Renal pelvis (tissue), 12 donors: Measurements from ENCODE around the gene TPCN2. TPM values are rescaled to one million over a fixed set of nuclear protein-coding genes. Genes with fewer than 3 reads are reported as not detected.
A peak's percentile ranks its signal among the peaks of the same experiment; 100 is the strongest.
"Not testable (repeated sequence)": the region's sequence is repeated elsewhere in the genome, so short reads cannot be mapped to it uniquely, and the experiment has no call there.

Experiments used
- DNase-seq: peaks from one replicate; pipeline ENCODE4 v3.0.0-alpha.2; 2013
- long read RNA-seq, 16 experiments: transcript quantifications; one replicate each; lab custom pipeline, GENCODE V29; 2026
- polyA plus RNA-seq, 3 donors: library from polyadenylated mRNA; unstranded; fragments of 120-200 nt; gene quantifications; one replicate each; pipeline ENCODE4 v1.2.1, GENCODE V29; 2013; ENCODE audit not compliant: insufficient read length in 3 of 3

TPCN2 gene
- polyA plus RNA-seq, result 10 to 100 TPM; 14.7 to 23.0 (median 18.7) TPM
- long read RNA-seq, donor 1, result 0 reads
- long read RNA-seq, donor 2, partial matches to known transcripts, result 0 of 1 reads
- long read RNA-seq, donor 2, other reads (novel, unspliced or antisense), result 0 of 1 reads
- long read RNA-seq, donor 3, result 0 reads
- long read RNA-seq, donor 4, result 0 reads
- long read RNA-seq, donor 5, partial matches to known transcripts, result 0 of 1 reads
- long read RNA-seq, donor 5, other reads (novel, unspliced or antisense), result 0 of 1 reads
- long read RNA-seq, donor 6, partial matches to known transcripts, result 0 of 2 reads
- long read RNA-seq, donor 6, other reads (novel, unspliced or antisense), result 0 of 2 reads
- long read RNA-seq, donor 7, partial matches to known transcripts, result 0 of 2 reads
- long read RNA-seq, donor 7, other reads (novel, unspliced or antisense), result 0 of 2 reads
- long read RNA-seq, donor 8, result 0 reads
- long read RNA-seq, donor 9, partial matches to known transcripts, result 9 of 10 reads
- long read RNA-seq, donor 9, other reads (novel, unspliced or antisense), result 0 of 10 reads
- long read RNA-seq, donor 10, result 0 reads
- long read RNA-seq, donor 11, result 0 reads
- long read RNA-seq, donor 12, partial matches to known transcripts, result 0 of 2 reads
- long read RNA-seq, donor 12, other reads (novel, unspliced or antisense), result 0 of 2 reads
- long read RNA-seq, donor 13, partial matches to known transcripts, result 0 of 1 reads
- long read RNA-seq, donor 13, other reads (novel, unspliced or antisense), result 0 of 1 reads
- long read RNA-seq, donor 14, result 0 reads
- long read RNA-seq, donor 15, partial matches to known transcripts, result 0 of 2 reads
- long read RNA-seq, donor 15, other reads (novel, unspliced or antisense), result 0 of 2 reads
- long read RNA-seq, donor 16, partial matches to known transcripts, result 0 of 1 reads
- long read RNA-seq, donor 16, other reads (novel, unspliced or antisense), result 0 of 1 reads

DNA sequence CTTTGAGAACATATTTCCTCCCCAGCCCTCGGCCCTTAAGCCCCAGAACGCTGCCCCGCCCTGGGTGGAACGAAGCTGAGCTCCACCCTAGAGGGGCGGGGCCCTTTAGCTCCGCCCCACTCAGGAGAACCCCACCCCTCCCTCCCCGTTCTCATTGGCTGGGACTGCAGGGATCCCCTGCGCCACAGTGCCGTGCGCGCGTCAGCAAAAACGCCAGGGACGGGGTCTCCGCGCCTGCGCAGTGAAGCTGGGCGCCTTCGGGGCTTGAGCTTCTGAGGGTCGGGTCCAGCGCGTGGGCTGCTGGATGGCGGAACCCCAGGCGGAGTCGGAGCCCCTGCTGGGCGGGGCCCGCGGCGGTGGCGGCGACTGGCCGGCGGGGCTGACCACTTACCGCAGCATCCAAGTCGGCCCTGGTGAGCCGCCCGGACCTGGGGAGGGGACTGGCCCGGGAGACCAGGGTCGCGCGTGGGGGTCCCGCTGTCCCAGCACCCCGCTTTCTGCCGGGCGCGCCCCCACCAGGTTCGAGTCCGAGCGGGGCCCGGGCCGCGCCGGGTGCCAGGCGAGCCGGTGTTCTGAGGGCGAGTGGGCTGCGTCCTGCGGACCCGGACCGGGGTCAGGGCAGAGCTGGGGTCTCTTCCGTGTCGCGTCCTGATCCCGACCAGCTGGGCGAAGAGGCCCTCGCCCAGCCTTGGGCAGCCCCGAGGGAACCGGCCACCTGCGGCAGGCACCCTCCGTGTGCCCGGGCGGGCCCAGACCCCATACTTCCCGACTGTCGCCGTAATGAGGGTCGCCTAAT lies at the start of gene TPCN2:
TSS of gene TPCN2 (plus strand) at position 239 of the 796 bp plus-strand sequence. CDS start at position 305, 66 bp downstream.
- DNase-seq, result peak; percentile 96

DNA sequence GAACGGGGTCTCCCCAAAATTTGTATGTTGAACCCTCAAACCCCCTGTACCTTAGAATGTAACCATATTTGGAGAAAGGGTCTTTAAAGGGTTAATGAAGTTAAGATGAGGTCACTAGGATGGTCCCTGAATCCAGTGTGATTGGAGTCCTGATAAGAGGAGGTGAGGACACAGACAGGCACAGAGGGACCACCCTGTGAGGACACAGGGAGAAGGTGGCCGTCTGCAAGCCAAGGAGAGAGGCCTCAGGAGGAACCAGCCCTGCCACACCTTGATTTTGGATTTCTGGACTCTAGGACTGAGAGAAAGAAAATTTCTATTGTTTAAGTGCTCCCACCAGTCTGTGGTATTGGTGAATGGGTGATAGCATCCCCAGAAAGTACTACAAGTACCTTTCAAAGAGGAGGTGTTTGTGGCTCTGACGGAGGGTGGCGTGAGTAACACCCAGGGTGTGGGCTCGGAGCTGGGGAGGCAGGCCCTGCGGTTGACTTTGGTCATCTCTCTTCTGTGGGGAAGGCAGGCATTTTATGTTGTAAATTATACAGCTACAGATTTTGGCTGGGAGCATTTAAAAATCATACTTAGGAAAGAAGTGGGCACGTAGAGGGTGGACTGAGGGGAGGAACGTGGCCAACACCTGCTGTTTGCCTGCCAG lies 49.5 kb upstream of the TPCN2 start:
- no peak for DNase-seq

DNA sequence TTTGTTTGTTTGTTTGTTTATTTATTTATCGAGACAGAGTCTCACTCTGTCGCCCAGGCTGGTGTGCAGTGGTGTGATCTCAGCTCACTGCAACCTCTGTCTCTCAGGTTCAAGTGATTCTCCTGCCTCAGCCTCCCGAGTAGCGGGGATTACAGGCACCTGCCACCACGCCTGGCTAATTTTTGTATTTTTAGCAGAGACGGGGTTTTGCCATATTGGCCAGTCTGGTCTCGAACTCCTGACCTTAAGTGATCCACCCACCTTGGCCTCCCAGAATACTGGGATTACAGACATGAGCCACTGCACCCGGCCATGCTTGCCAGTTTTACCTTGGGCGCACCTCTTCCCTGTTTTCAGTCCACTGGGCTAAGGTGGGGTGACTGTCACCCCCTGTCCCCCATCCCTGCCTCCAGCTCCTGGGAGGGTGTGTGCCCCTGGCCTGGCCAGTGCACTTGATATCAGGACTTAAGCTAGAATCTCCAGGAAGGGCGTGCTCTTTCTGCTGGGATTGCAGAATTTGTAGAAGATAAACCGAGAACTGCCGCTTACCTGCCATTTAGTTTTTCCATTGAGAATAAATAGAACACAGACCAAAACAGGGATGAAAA lies 48.9 kb upstream of the TPCN2 start:
- DNase-seq, result not testable (repeated sequence)

DNA sequence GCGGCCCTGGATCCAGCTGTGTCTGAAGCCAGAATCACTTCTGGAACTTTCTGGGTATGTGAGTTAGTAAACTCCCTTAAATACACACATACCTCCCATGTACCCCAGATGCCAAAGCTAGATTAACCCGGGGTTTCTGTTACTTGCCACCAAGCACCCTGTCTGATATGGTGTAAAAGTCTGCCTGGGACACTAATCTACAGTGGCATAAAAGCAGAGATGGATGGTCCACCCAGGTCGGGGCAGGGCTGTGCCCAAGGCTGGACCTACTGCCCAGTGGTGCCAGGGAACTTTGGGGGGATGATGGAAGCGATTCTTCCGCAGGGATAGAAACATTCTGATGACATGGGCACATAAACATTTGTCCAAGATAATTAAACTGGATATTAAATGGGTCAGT lies 48.3 kb upstream of the TPCN2 start:
- no peak for DNase-seq

DNA sequence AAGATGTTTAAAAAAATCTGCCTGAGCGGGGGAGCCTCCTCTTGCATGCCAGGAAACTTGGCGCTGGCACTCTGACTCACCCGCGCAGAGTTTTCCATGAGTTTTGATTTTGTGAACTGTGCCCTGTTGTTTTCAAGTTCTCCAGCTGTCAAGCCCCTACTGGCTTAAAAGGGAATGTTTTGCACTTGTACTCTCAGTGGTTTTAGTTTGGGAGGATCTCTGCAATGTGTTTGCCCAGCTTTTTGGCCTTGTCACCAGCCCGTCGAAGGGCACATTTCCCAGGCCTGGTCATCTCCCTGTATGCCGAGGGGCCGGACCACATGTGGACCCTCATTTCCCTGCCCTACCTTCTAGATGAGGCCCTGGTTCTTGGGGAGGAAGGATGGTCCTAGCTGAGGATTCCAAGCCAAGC lies 47.9 kb upstream of the TPCN2 start:
- no peak for DNase-seq

DNA sequence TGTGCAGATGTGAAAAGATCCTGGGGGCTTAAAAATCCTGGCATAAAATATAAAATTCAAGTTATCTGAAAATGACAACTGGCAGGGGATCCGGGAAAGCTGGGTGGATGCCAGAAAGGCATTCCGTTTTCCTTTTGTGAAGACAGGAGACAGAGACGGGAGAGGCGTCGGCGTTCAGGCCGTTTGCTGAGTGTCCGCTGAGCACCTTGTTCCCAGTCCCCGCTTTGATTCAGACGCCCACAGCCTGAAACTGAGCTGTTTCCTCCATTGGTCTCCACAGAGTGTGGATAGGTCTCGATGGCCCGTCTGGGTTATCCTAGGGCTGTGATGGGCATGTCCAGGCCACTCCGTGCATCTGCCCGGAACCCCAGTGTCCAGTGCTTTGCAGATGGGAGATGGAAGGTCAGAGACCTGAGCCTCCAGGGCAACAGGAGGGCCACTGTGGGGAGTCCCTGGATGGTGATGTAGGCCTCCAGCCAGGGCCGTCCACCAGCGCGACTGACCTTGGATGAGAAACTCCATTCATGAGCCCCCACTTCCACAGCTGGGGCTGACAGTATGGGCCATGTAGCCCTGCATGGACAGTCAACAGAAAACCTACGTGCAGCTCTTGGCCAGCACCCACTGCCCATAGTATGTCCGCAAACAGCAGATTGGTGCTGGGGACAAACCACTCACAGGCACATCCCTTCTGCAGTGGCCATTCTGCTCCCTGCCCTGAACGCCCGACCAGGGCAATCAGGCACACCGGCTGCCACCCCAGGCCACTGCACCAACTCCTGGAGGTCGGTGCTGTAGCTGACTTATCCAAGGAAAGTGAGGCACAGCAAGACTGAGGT lies 47.3 kb upstream of the TPCN2 start:
- DNase-seq, result no peak

DNA sequence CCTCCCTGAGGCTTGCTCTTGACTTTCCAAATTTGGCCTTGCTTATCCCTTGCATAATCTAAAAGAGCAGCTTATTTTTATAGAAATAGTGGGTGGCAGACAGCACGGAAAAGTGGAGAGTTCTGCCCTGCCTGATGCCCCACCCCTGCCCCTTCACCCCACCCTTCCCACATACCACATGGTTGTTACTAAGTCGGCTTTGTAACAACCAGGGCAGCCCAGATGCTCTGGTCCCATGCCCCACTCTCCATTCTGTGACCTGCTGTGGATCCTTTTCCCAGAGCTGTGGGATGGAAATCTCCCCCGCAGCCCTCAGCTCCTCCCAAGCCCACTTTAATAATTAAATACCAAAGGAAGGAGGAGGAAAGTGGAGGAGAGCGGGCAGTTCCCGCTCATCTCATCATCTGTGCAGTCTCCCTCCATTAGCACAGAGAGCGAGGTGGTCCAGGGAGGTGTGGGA lies 46.6 kb upstream of the TPCN2 start:
- no peak for DNase-seq

DNA sequence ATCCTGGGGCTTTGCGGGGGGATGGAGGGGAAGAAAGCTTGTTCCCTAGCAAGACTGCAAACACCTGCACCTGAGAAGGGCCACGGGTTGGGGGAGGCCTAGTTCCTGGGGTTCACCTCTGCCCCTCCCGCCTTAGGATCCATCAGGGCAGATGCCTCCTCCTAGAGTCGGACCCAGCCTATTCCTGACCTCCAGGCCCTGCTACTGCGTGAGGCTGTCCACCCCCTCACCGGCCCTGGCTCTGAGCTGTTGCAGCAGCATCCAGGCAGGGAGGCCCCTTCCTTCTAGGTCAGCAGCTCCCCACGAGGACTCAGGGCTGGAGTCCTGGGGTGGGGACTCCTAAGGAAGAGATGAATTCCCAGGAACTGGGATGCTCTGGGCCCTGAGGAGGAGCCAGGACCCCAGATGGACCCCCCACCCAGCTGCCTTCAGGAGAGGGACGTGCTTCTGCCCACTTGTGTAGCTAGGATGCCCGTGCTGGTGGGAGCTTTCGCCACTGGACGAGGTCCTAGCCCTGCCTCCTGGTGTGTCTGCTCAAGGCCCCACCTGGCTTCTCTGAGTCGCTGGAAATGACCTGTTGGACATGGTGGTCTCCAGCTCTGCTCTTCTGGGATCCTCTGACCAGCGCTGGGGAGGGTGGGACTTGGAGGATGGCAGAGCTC lies 46.0 kb upstream of the TPCN2 start:
- DNase-seq, result no peak

DNA sequence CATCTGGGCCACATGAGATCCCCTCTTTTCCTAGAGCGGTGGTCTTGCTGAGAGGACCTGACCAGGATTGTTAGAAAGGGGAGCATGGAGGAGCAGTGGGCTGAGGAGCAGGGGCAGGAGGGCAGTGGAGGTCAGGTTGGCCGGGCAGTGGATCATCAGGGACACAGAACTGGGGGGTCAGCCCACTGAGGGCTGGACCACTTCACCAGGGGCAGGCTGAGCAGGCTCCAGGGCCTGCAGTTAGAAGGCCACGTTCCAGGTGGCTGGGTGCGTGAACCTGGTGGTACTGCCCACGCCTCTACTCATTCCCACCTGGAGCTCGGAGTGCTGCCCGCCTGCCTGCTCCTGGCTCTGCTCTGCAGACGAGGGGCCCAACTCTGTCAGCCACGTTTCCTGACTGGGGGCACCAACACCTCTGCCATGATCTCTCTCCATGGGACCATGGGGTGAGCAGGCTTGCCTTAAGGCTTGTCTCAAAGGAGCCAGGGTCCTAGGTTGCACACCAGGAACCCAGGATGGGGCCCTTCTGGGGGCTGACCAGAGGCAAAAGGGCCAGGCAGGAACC lies 45.3 kb upstream of the TPCN2 start:
- no peak for DNase-seq

DNA sequence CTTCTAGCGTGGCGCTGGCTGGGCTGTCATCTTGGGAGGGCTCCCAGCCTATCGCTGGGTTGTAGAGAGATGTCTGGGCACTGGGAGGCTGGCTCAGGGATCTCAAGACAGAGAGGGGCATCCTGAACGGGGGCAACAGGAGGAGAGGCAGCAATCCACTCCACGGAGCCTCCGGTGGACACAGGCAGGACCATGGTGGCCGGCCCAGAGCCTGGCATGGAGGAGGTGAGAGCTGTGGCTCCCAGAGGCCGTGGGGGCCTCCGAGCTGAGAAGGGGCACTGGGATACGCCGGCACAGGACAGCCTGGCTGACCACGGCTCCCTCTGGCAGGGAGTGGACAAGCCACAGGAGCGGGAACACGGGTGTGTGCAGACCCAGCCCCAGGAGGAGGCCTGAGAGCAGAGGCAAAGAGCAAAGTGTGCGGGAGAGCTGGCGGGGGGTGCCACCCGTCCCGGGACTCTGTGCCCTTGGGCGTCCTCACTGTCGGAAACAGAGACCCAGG lies 44.8 kb upstream of the TPCN2 start:
- no peak for DNase-seq

DNA sequence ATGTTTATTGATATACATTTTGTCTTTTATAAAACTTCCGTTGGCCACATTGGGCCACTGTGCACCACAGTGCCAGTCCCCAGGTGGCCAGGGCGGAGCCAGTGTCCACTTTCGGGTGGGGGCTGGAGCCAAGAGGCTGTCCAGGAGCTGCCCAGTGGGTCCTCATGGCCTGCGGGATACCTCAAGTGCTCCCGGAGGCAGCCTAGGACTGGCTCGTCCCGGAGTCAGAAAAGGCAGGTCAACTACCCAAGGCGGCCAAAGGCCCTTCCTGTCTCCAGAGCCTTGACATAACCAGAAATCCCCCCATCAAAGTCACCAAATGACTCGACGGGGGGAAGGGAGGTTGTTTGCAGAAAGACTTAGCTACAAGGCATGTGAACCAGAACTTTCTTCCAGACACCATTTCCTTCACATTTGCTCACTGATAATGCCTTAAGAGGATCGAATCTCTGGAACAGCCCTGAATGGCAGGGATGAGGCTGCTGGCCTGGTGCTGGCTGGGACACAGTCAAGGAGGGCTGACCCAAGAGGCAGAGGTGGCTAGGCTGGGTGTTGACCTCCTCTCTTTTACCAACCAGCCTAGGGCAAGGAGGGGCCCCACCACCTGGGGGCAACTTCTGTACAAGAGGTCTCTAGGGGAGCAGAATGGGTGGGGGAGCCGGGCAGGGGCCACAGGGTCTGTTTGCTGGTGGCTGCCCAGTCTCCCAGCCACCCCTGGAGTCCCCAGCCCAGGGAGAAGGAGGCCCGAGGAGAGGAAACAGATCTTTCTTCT lies 44.1 kb upstream of the TPCN2 start:
- no peak for DNase-seq

DNA sequence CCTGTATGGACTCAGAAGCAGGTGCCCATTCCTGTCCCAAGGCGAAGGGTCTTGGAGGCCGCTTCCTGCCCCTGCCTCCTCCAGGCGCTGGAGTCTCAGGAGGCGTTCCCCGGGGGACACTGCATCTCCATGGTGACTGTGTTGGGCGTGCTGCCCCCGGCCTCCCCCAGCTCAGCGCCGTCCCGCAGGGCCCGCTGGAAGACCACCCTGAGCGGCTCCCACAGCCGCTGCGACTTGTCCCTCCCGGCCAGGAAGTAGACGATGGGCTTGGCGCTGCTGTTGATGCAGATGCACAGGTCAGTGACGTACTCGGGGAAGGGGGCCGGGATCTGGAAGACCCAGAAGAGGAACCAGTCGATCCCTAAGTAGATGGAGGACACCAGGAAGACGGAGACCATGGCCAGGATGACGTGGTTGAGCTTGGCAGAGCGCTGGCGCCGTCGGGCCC lies 43.5 kb upstream of the TPCN2 start:
- no peak for DNase-seq

DNA sequence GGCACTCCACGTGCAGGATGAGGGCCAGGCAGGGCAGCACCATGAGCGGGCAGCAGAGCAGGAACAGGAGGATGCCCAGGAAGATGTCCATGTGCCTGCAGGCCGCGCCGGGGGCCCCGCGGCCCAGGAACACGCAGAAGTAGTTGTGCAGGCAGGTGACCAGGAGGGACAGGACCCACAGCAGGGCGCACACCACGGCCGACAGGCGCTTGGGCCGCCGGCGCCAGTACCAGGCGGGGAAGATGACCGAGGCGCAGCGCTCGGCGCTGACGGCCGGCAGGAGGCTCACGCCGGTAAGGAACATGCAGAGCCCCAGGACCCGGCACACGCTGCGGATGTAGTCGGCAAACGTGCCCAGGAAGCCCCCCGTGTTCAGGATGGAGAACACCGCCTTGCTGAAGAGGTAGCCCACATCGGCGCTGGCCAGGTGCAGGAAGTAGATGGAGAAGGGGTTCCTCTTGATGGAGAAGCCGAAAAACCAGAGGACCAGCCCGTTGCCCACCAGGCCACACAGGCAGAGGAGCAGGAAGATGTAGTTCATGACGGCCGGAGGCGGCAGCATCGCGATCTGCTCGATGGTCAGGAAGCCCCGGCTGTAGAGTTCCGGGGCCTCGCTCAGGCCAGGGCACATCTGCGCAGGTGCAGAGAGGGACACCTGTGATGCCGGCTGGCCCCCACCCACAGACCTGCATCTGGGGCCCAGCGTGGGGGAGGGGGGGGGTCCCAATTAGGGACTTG lies 42.9 kb upstream of the TPCN2 start:
- no peak for DNase-seq

DNA sequence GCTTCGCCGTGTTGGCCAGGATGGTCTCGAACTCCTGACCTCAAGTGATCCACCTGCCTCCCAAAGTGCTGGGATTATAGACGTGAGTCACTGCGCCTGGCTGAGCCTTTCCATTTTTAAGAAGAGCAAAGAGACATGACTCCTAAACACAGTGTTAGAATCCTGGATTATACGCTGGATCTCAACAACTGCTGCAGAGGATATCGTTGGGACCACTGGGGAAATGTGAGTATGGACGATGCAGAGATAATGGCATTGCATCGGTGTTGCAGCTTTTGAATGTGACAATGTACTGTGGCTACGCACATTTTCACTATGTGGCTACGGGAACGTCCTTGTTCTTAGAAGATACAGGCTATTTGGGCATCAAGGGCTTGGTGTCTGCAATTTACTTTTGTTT lies 41.9 kb upstream of the TPCN2 start:
- no peak for DNase-seq

DNA sequence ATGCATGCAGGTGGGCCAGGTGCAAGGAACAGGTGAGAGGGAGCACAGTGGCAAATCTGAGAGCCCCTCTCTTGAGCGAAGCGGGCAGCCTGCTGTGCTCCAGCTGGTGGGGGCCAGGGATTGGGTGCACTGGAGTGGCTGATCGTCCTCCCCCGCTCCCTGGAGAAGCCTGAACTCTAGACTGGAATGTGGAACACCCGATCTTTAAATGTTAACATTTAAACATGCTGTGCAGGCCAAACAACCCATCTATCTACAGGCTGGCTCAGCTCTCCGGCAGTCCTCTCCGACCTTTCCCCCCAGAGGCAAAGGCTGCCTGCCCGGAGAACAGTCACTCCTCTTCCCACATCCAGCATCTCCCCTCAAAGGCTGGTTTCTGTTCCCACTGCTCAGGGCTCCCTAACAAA lies 40.8 kb upstream of the TPCN2 start:
- DNase-seq, result no peak

DNA sequence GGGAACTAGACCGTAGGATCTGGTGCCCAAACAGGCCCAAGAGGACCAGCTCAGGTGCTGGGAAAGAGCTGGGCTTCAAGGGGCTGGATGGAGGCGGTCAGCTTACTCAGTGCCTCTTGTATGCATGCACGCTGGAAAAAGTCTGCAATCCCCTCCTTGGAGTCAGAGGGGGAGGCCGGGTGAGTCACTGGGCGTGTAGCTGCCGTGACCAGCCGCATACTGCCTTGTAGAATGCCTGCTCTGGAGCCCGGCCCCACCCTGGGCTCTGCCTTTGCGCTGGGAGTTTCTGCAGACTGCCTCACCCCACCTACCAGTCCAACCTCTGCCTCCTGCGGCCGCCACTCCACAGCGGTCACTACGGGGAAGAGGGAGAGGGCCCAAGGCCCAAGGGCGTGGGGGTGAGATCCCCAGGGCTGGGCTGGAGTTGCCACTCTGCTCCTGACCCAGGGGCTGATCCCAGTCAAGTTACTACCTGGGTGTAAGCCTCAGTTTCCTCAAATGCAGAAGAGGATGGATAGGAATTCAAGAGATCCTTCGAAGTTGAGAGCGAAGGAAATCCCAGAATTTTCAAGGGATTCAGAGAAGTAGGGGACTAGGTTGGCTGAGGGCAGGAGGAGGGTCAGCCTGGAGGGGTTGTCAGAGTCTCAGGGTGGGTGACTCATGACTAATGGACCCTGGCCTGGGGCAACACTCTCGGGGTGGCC lies 39.8 kb upstream of the TPCN2 start:
- no peak for DNase-seq
